DLD1 (cell line): ENCODE measurements around the gene ZFYVE28.

Experiments used
- in situ Hi-C: cut with HindIII; loops from 2 replicates; pipeline ENCODE4 v1.10.0; 2017; ENCODE audit warnings: low sequenced_read_pairs

The ZFYVE28 gene

GRCh38 chr4:2253160-2254084 is 165.0 kb downstream of the ZFYVE28 start:
- in situ Hi-C loops, result no loop called here

DNA sequence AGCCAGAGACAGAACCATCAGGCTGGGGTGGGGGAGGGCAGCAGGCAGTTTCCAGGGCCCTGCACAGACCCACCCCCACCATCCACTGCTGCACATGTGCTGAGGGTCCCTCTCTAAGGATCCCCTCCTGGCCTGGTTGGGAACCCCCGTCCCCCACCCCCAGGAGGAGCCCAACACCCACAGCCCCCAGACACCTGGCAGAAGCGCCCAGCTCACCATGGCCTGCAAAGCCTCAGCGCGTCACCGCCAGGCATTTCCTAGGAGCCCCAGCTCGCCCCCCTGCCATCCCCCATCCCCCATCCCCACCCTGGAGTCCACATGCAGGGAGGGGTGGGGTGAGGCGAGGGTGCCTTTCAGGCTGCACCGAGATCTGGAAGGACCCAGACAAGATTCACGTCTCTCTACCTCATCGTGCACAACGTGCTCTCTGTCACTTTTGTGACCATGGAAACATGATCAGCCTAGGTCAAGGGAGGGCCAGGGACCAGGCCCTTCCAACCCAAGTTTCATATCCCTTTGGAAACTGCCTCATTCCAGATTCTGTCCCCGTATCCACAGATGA is 165.8 kb downstream of the ZFYVE28 start:
- in situ Hi-C loops, result no loop called here

DNA sequence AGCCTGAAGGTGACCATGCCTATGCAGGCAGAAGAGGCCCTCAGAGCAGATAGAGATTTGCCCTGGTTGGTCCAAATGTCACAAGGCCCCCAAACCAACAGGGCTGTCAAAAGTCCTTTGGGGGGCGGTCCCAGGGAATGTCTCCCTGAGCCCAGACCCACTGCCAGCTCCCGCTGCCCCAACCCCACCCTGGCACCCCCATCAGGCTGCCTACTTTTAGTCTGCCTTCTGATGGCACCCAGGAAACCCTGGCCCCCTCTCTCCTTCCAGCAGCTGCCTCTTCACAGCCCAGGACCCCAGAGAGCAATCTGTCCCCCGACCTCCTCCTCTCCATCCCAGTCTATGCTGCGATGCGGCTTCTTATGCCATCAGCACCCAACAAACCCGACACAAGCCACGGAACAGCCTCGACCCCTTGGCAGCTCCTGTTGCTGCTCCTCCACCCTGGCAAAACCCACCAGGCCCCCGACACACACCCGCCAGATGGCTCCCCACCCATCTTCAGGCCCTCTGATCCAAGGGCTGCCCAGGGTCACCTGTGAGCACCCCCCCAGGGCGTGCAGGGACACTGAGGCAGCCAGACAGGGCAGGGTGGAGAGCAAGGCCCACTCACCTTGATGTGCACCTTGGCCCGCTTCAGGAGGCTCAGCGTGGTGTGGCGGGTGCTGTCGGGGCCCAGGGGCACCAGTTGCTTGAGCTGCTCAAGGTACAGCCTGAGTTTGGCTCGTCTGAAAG is 166.5 kb downstream of the ZFYVE28 start:
- in situ Hi-C loops, result no loop called here

- in situ Hi-C loops, result no loop called here
Observed at GRCh38 chr4:2251073-2251794, 167.2 kb downstream of the ZFYVE28 start.

GRCh38 chr4:2250357-2251072 is 167.9 kb downstream of the ZFYVE28 start:
- in situ Hi-C loops, result no loop called here

DNA sequence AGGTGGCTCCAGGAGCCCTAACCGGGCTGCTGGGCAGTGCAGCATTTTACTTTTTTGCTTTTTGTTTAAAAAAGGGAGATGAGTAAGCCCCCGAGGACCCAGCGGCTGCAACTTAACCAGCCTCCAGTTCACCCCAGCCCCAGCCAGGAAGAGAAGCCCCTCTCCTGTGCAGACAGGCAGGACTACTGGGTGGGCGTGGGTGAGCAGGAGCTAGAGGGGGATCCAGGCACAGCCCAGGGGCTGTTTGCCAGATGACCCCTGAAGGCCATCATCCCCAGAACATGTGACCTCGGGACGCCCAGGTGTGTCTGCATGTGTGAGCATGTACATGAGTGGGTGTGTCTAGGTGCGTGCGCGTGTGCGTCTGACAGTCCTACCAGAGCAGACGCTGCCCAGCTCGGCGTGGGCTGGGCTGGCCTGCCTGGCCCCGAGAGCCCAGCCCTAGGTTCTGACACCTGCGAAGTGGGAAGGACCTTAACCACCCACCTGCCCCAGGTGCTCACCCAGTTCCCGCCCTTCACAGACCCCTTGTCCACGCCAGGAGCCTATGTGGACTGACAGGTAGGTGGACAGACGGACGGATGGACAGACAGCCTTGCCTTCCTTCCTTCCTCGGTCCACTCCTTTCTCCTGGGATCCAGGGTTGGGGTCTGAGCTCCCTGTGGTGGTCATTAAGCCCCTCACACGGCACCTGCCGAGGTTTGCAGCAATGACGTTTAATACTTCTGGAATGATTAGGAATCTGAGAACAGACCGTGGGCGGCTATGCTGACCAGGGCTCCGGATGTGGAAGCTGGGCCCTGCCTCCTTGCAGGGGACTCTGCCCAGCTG is 168.7 kb downstream of the ZFYVE28 start:
- in situ Hi-C loops, result loop anchor here (10.0 kb wide), 2 partner anchors 55 to 145 kb away; no protein-coding TSS in a partner anchor

DNA sequence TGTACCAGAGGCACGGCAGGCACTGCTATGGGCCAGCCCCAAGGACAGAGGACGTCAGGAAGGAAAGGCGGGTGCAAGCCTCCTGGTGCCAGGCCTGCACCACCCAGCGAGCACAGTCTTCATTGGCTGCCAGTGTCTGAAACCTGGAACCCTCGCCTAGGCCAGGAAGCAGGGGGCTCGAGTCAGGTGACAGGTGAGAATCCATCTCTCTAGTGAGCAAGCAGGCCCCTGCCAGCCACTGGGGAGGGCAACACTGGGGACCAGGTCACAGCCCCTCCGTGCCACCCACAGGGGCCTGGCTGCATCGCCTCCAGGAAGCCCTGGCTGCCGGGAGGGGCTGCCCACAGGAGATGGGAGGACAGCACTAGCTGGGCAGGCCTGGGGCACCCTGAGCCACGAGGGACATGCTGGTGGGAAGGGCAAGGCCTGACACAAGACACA is 169.6 kb downstream of the ZFYVE28 start:
- in situ Hi-C loops, result loop anchor here (10.0 kb wide), 2 partner anchors 56 to 146 kb away; no protein-coding TSS in a partner anchor

- in situ Hi-C loops, result loop anchor here (10.0 kb wide), 2 partner anchors 57 to 147 kb away; no protein-coding TSS in a partner anchor
Observed at GRCh38 chr4:2248044-2248780, 170.2 kb downstream of the ZFYVE28 start.

- in situ Hi-C loops, result loop anchor here (10.0 kb wide), 2 partner anchors 57 to 147 kb away; no protein-coding TSS in a partner anchor
Observed at GRCh38 chr4:2247128-2248043, 171.1 kb downstream of the ZFYVE28 start.

GRCh38 chr4:2246384-2247127 is 171.9 kb downstream of the ZFYVE28 start:
- in situ Hi-C loops, result loop anchor here (10.0 kb wide), 2 partner anchors 58 to 148 kb away; no protein-coding TSS in a partner anchor

DNA sequence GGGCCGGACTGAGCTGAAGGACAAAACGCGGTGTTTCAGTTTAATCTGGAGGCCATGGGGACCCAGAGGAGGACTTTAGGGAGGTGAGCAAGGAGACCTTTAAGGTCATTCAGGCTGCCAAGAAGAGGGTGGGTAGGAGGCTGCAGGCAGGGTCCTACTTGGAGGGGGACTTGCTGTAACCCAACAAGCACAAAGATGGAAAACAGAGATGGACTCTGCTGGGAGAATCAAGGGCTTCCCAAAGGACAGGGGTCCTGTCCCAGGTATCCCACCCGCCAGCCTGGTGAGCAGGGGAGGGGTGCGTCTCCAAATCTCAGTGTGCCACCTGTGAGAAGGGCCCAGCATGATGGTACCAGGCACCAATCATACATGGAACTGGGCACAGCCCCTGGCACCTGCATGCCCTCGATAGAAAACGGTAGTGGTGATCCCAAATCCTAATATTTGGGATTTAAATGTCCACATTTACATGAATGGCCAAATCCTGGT is 172.6 kb downstream of the ZFYVE28 start:
- in situ Hi-C loops, result loop anchor here (10.0 kb wide), 2 partner anchors 59 to 149 kb away; no protein-coding TSS in a partner anchor

- in situ Hi-C loops, result loop anchor here (10.0 kb wide), 2 partner anchors 60 to 150 kb away; no protein-coding TSS in a partner anchor
Observed at GRCh38 chr4:2245057-2245786, 173.2 kb downstream of the ZFYVE28 start.

DNA sequence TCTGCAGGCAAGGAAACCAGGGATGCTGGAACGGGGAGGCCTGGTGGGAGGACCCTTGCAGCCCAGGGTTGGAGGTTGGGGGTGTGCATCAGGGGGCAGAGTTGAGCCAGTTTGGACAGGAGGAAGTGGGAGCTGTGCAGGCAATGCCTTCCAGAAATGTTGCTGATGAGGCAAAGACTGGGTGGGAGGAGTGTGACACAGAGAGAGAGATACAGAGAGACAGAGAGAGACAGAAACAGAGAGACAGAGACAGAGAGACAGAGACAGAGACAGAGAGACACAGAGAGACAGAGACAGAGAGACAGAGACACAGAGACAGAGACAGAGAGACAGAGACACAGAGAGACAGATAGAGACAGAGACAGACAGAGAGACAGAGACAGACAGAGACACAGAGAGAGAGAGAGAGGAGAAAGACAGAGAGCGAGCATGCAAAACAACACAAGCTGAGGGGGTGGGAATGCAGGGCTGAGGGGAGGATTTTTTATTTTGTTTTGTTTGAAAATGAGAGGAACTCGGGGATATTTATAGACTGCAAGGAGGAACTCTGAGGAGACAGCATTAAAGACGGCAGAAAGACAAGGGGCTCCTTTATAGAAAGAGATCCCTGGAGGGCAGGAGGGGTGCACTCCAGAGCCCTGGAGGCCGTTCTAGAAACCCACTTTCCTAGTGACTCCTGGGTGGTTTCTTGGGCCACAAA is 174.6 kb downstream of the ZFYVE28 start:
- in situ Hi-C loops, result loop anchor here (10.0 kb wide), 2 partner anchors 61 to 151 kb away; no protein-coding TSS in a partner anchor

GRCh38 chr4:2241410-2242353 is 176.8 kb downstream of the ZFYVE28 start, which contains the start of the genes HAUS3 and POLN:
Gene HAUS3 (minus strand): TSS chr4:2242121. CDS start chr4:2240946, 1,175 bp downstream.
Gene POLN (minus strand): TSS chr4:2242121. CDS start chr4:2229231, 12,890 bp downstream.
- in situ Hi-C loops, result loop anchor here (10.0 kb wide), 2 partner anchors 63 to 153 kb away; no protein-coding TSS in a partner anchor
